ENCODE data around the gene TSEN15. TPM values are rescaled to one million over a fixed set of nuclear protein-coding genes. Genes with fewer than 3 reads are reported as not detected.

TSEN15 gene
- total RNA-seq, 1 experiment from 2014 or later: 31.1 TPM

GRCh38 chr1:184037849-184038591 lies 13.5 kb upstream of the TSEN15 start:
- no peaks in the 10 kb centered on the region for H3K27me3 ChIP-seq (ENCODE audit: insufficient read depth, low read length)

GRCh38 chr1:184039126-184039525 lies 12.4 kb upstream of the TSEN15 start:
- H3K79me2 ChIP-seq (ENCODE audit: insufficient read depth, low read length): no peaks in the 10 kb centered on the region
- intact Hi-C loops (cut with micrococcal nuclease): no loop called here
- H3K27me3 ChIP-seq (ENCODE audit: insufficient read depth, low read length): no peaks in the 10 kb centered on the region
- ChIA-PET RAD21 (ENCODE audit: low non-redundant PET in 1 of 2, low total read pairs in 2 of 2, uncharacterized antibody in 2 of 2, unreplicated experiment in 2 of 2) (no interaction called here), CTCF (no interaction called here), POLR2A (no interaction called here)
- no peaks in the 10 kb centered on the region for H3K9me2 ChIP-seq (ENCODE audit: insufficient read depth)
- H3K36me3 ChIP-seq (ENCODE audit: control insufficient read depth in 1 of 2, insufficient read depth in 2 of 2, low read length in 2 of 2): no peaks in the 10 kb centered on the region
- no peak for TF ChIP-seq YY1 (IDR thresholded peaks at IDR 0.05; ENCODE audit: extremely low read depth, insufficient replicate concordance, low read depth, low read length)
- no peak for TF ChIP-seq ZFX (IDR thresholded peaks at IDR 0.05)
- no peak for TF ChIP-seq REST (IDR thresholded peaks at IDR 0.05; ENCODE audit: low read depth)
- TF ChIP-seq, protein P1, sequence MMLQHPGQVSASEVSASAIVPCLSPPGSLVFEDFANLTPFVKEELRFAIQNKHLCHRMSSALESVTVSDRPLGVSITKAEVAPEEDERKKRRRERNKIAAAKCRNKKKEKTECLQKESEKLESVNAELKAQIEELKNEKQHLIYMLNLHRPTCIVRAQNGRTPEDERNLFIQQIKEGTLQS (IDR thresholded peaks at IDR 0.05): no peak
- no peak for TF ChIP-seq ZNF274 (IDR thresholded peaks at IDR 0.05; ENCODE audit: low read depth, low read length)
- TF ChIP-seq CTCF (IDR thresholded peaks at IDR 0.05 in 2 of 3, conservative IDR thresholded peaks at IDR 0.05 in 1 of 3; ENCODE audit: borderline replicate concordance in 1 of 3, insufficient read depth in 1 of 3, low read depth in 2 of 3, low read length in 2 of 3): no peak
- no peak for TF ChIP-seq SP1 (IDR thresholded peaks at IDR 0.05; ENCODE audit: low read depth)
- DNase-seq (ENCODE audit: low read depth, low spot score) (no peak), ATAC-seq (no peak)
- H3K4me1 ChIP-seq (ENCODE audit: control insufficient read depth in 1 of 2, insufficient read depth in 2 of 2, low read length in 2 of 2): no peaks in the 10 kb centered on the region
- H4K20me1 ChIP-seq (ENCODE audit: insufficient read depth): no peaks in the 10 kb centered on the region
- H3K9ac ChIP-seq (ENCODE audit: low read length): no peak overlapping the region
- H2AFZ ChIP-seq (ENCODE audit: low read depth, low read length, poor library complexity, severe bottlenecking): no peak overlapping the region
- no peaks in the 10 kb centered on the region for H3K9me3 ChIP-seq (ENCODE audit: control insufficient read depth in 1 of 2, insufficient read depth in 1 of 2, low read depth in 1 of 2, low read length in 2 of 2)
- no peak overlapping the region for H3K4me3 ChIP-seq (replicated peaks in 1 of 2; ENCODE audit: low read depth in 1 of 2, low read length in 2 of 2)
- H3K27ac ChIP-seq (ENCODE audit: low read depth, low read length): no peak overlapping the region
- H3K4me2 ChIP-seq (ENCODE audit: low read length): no peak overlapping the region
- BruUV-seq (replicated peaks): no TSS peak

More at GRCh38 chr1:184037849-184038591, 13.5 kb upstream of the TSEN15 start:
- H3K9ac ChIP-seq (ENCODE audit: low read length): no peak overlapping the region
- ATAC-seq: no peak
- H3K4me2 ChIP-seq (ENCODE audit: low read length): no peak overlapping the region
- no peak for TF ChIP-seq EGR1 (IDR thresholded peaks at IDR 0.05; ENCODE audit: low read depth)
- no peak for TF ChIP-seq SRF (IDR thresholded peaks at IDR 0.05; ENCODE audit: low read depth)
- TF ChIP-seq POLR2AphosphoS5 (IDR thresholded peaks at IDR 0.05; ENCODE audit: low read depth, low read length): no peak
- TF ChIP-seq YY1 (IDR thresholded peaks at IDR 0.05; ENCODE audit: extremely low read depth, insufficient replicate concordance, low read depth, low read length): no peak
- TF ChIP-seq ZNF274 (IDR thresholded peaks at IDR 0.05; ENCODE audit: low read depth, low read length): no peak
- TF ChIP-seq, protein P1 (IDR thresholded peaks at IDR 0.05): no peak
- TF ChIP-seq JUND (IDR thresholded peaks at IDR 0.05): no peak
- TF ChIP-seq CEBPB (IDR thresholded peaks at IDR 0.05; ENCODE audit: low read depth): no peak
- no peak for TF ChIP-seq TCF7L2 (IDR thresholded peaks at IDR 0.05; ENCODE audit: borderline replicate concordance, extremely low read depth, insufficient read depth, insufficient read length)
- H3K9me2 ChIP-seq (ENCODE audit: insufficient read depth): no peaks in the 10 kb centered on the region
- ChIA-PET CTCF (no interaction called here), RAD21 (ENCODE audit: low non-redundant PET in 1 of 2, low total read pairs in 2 of 2, uncharacterized antibody in 2 of 2, unreplicated experiment in 2 of 2) (no interaction called here), POLR2A (no interaction called here)
- H3K4me1 ChIP-seq (ENCODE audit: control insufficient read depth in 1 of 2, insufficient read depth in 2 of 2, low read length in 2 of 2): no peaks in the 10 kb centered on the region
- intact Hi-C loops (cut with micrococcal nuclease): no loop called here
- H2AFZ ChIP-seq (ENCODE audit: low read depth, low read length, poor library complexity, severe bottlenecking): no peak overlapping the region
- DNase-seq (ENCODE audit: low read depth, low spot score): no peak
- BruUV-seq (replicated peaks): no TSS peak
- H3K9me3 ChIP-seq (ENCODE audit: control insufficient read depth in 1 of 2, insufficient read depth in 1 of 2, low read depth in 1 of 2, low read length in 2 of 2): no peaks in the 10 kb centered on the region
- H3K27ac ChIP-seq (ENCODE audit: low read depth, low read length): no peak overlapping the region
- no peaks in the 10 kb centered on the region for H3K79me2 ChIP-seq (ENCODE audit: insufficient read depth, low read length)
- H4K20me1 ChIP-seq (ENCODE audit: insufficient read depth): no peaks in the 10 kb centered on the region
- no peaks in the 10 kb centered on the region for H3K36me3 ChIP-seq (ENCODE audit: control insufficient read depth in 1 of 2, insufficient read depth in 2 of 2, low read length in 2 of 2)
- no peak overlapping the region for H3K4me3 ChIP-seq (replicated peaks in 1 of 2; ENCODE audit: low read depth in 1 of 2, low read length in 2 of 2)
